ENCODE measurements around the gene SYT3.

SYT3 gene

GRCh38 chr19:50639121-50640112 lies at the start of gene SYT3:
Gene SYT3, minus strand, starts transcription at chr19:50639881. Its CDS starts 2,470 bp downstream, at chr19:50637411.
- peak; percentile 30 to 39 for DNase-seq (ENCODE audit: low read depth in 2 of 2)

GRCh38 chr19:50688766-50689165 lies 49.1 kb upstream of the SYT3 start:
- DNase-seq (ENCODE audit: low read depth in 2 of 2): no peak

- DNase-seq (ENCODE audit: low read depth in 2 of 2): no peak
These were observed 46.8 kb upstream of the SYT3 start for GRCh38 chr19:50686310-50687032.

GRCh38 chr19:50679177-50680125 lies 39.8 kb upstream of the SYT3 start:
- peak; percentile 68 to 74 for DNase-seq (ENCODE audit: low read depth in 2 of 2)

- no peak for DNase-seq (ENCODE audit: low read depth in 2 of 2)
These were observed 38.6 kb upstream of the SYT3 start for GRCh38 chr19:50678323-50678722.

GRCh38 chr19:50677636-50678035 lies 38.0 kb upstream of the SYT3 start:
- no peak for DNase-seq (ENCODE audit: low read depth in 2 of 2)

- no peak for DNase-seq (ENCODE audit: low read depth in 2 of 2)
These were observed 37.0 kb upstream of the SYT3 start for GRCh38 chr19:50676625-50677197.

- DNase-seq (ENCODE audit: low read depth in 2 of 2): no peak
These were observed 33.4 kb upstream of the SYT3 start for GRCh38 chr19:50673118-50673517.

GRCh38 chr19:50670102-50670380 lies 30.4 kb upstream of the SYT3 start:
- DNase-seq (ENCODE audit: low read depth in 2 of 2): no peak

- peak; percentile 23 to 33 for DNase-seq (ENCODE audit: low read depth in 2 of 2)
These were observed 29.8 kb upstream of the SYT3 start for GRCh38 chr19:50669302-50670101.

GRCh38 chr19:50668879-50669278 lies 29.2 kb upstream of the SYT3 start:
- DNase-seq (ENCODE audit: low read depth in 2 of 2): no peak

- DNase-seq (ENCODE audit: low read depth in 2 of 2): no peak
These were observed 28.7 kb upstream of the SYT3 start for GRCh38 chr19:50668416-50668815.

GRCh38 chr19:50667759-50668231 lies 28.1 kb upstream of the SYT3 start:
- DNase-seq (ENCODE audit: low read depth in 2 of 2): no peak

- DNase-seq (ENCODE audit: low read depth in 2 of 2): no peak
These were observed 27.6 kb upstream of the SYT3 start for GRCh38 chr19:50667177-50667758.

GRCh38 chr19:50666346-50667176 lies 26.9 kb upstream of the SYT3 start:
- no peak for DNase-seq (ENCODE audit: low read depth in 2 of 2)

- DNase-seq (ENCODE audit: low read depth in 2 of 2): no peak
These were observed 24.5 kb upstream of the SYT3 start for GRCh38 chr19:50664204-50664603.

- DNase-seq (ENCODE audit: low read depth in 2 of 2): no peak
These were observed 23.8 kb upstream of the SYT3 start for GRCh38 chr19:50663482-50663790.

- no peak for DNase-seq (ENCODE audit: low read depth in 2 of 2)
These were observed 23.2 kb upstream of the SYT3 start for GRCh38 chr19:50662651-50663481.

Measured in stimulated activated CD8-positive, alpha-beta memory T cell treated with anti-CD3 and anti-CD28 coated beads, Interleukin-2, amount 100 ng/mL, for 48 hours (primary cell).